IPS-18a (cell line): ENCODE data around the gene GAST.
A peak's percentile ranks its signal among the peaks of the same experiment; 100 is the strongest.

Source experiments
- H3K27ac ChIP-seq: one replicate; pipeline ENCODE4 v1.5.1; 2013; ENCODE audit warnings: low read length
- H3K27me3 ChIP-seq: one replicate; pipeline ENCODE4 v1.6.1; 2013; ENCODE audit warnings: mild to moderate bottlenecking, low read length; ENCODE audit not compliant: control insufficient read depth, insufficient read depth
- H3K36me3 ChIP-seq: one replicate; pipeline ENCODE4 v1.6.1; 2013; ENCODE audit warnings: low read depth, low read length; ENCODE audit not compliant: control insufficient read depth
- H3K4me1 ChIP-seq: one replicate; pipeline ENCODE4 v1.6.1; 2013; ENCODE audit warnings: low read depth, low read length; ENCODE audit not compliant: control insufficient read depth
- H3K4me3 ChIP-seq: one replicate; pipeline ENCODE4 v1.5.1; 2013; ENCODE audit warnings: low read length
- H3K9ac ChIP-seq: one replicate; pipeline ENCODE4 v1.6.1; 2013; ENCODE audit warnings: mild to moderate bottlenecking, low read length, moderate library complexity
- H3K9me3 ChIP-seq: one replicate; pipeline ENCODE4 v1.6.1; 2013; ENCODE audit warnings: low read depth, low read length; ENCODE audit not compliant: control insufficient read depth

The GAST gene

GRCh38 chr17:41738077-41738800 lies 26.1 kb downstream of the GAST start:
- Histone ChIP-seq H3K27me3 (peaks cover 47% of the 10 kb centered on the region), H3K4me1 (peaks cover 7% of the 10 kb centered on the region), H3K36me3 (no peaks in the 10 kb centered on the region), H3K4me3 (no peak overlapping the region), H3K27ac (peak overlapping the region; percentile 58), H3K9ac (peak overlapping the region; percentile 59), H3K9me3 (no peaks in the 10 kb centered on the region)

GRCh38 chr17:41738801-41739112 lies 26.6 kb downstream of the GAST start:
- no peaks in the 10 kb centered on the region for H3K9me3 ChIP-seq
- no peak overlapping the region for H3K4me3 ChIP-seq
- H3K27ac ChIP-seq, result no peak overlapping the region
- peak overlapping the region; percentile 59 for H3K9ac ChIP-seq
- H3K27me3 ChIP-seq, result peaks cover 42% of the 10 kb centered on the region
- peaks cover 7% of the 10 kb centered on the region for H3K4me1 ChIP-seq
- H3K36me3 ChIP-seq, result no peaks in the 10 kb centered on the region

GRCh38 chr17:41739661-41740352 lies 27.7 kb downstream of the GAST start:
- no peaks in the 10 kb centered on the region for H3K9me3 ChIP-seq
- H3K36me3 ChIP-seq, result no peaks in the 10 kb centered on the region
- no peak overlapping the region for H3K4me3 ChIP-seq
- peaks cover 7% of the 10 kb centered on the region for H3K4me1 ChIP-seq
- H3K9ac ChIP-seq, result no peak overlapping the region
- no peak overlapping the region for H3K27ac ChIP-seq
- peaks cover 32% of the 10 kb centered on the region for H3K27me3 ChIP-seq

- H3K27ac ChIP-seq, result no peak overlapping the region
- H3K36me3 ChIP-seq, result no peaks in the 10 kb centered on the region
- H3K4me1 ChIP-seq, result peaks cover 7% of the 10 kb centered on the region
- no peak overlapping the region for H3K4me3 ChIP-seq
- H3K9ac ChIP-seq, result no peak overlapping the region
- H3K9me3 ChIP-seq, result no peaks in the 10 kb centered on the region
- H3K27me3 ChIP-seq, result peaks cover 25% of the 10 kb centered on the region
Observed at GRCh38 chr17:41740506-41740905, 28.4 kb downstream of the GAST start.

- peaks cover 13% of the 10 kb centered on the region for H3K27me3 ChIP-seq
- no peak overlapping the region for H3K27ac ChIP-seq
- H3K9ac ChIP-seq, result no peak overlapping the region
- no peak overlapping the region for H3K4me3 ChIP-seq
- no peaks in the 10 kb centered on the region for H3K36me3 ChIP-seq
- peaks cover 7% of the 10 kb centered on the region for H3K4me1 ChIP-seq
- H3K9me3 ChIP-seq, result no peaks in the 10 kb centered on the region
Observed at GRCh38 chr17:41741709-41742108, 29.6 kb downstream of the GAST start.

- Histone ChIP-seq H3K36me3 (no peaks in the 10 kb centered on the region), H3K9ac (no peak overlapping the region), H3K4me1 (no peaks in the 10 kb centered on the region), H3K27me3 (no peaks in the 10 kb centered on the region), H3K27ac (no peak overlapping the region), H3K4me3 (no peak overlapping the region), H3K9me3 (no peaks in the 10 kb centered on the region)
Observed at GRCh38 chr17:41748275-41748674, 36.1 kb downstream of the GAST start.

- H3K9ac ChIP-seq, result no peak overlapping the region
- H3K4me3 ChIP-seq, result no peak overlapping the region
- no peaks in the 10 kb centered on the region for H3K4me1 ChIP-seq
- no peaks in the 10 kb centered on the region for H3K9me3 ChIP-seq
- no peaks in the 10 kb centered on the region for H3K27me3 ChIP-seq
- no peak overlapping the region for H3K27ac ChIP-seq
- peaks cover 13% of the 10 kb centered on the region for H3K36me3 ChIP-seq
Observed at GRCh38 chr17:41750862-41751261, 38.7 kb downstream of the GAST start.

- Histone ChIP-seq H3K27ac (no peak overlapping the region), H3K9me3 (no peaks in the 10 kb centered on the region), H3K4me3 (no peak overlapping the region), H3K27me3 (no peaks in the 10 kb centered on the region), H3K4me1 (no peaks in the 10 kb centered on the region), H3K36me3 (peaks cover 17% of the 10 kb centered on the region), H3K9ac (no peak overlapping the region)
Observed at GRCh38 chr17:41751288-41751687, 39.2 kb downstream of the GAST start.

- Histone ChIP-seq H3K9me3 (no peaks in the 10 kb centered on the region), H3K4me1 (no peaks in the 10 kb centered on the region), H3K4me3 (no peak overlapping the region), H3K27ac (no peak overlapping the region), H3K36me3 (peaks cover 36% of the 10 kb centered on the region), H3K9ac (no peak overlapping the region), H3K27me3 (no peaks in the 10 kb centered on the region)
Observed at GRCh38 chr17:41754066-41754465, 41.9 kb downstream of the GAST start.

- H3K4me3 ChIP-seq, result no peak overlapping the region
- no peak overlapping the region for H3K9ac ChIP-seq
- no peak overlapping the region for H3K27ac ChIP-seq
- H3K27me3 ChIP-seq, result no peaks in the 10 kb centered on the region
- H3K4me1 ChIP-seq, result no peaks in the 10 kb centered on the region
- H3K9me3 ChIP-seq, result no peaks in the 10 kb centered on the region
- peaks cover 61% of the 10 kb centered on the region for H3K36me3 ChIP-seq
Observed at GRCh38 chr17:41758601-41759000, 46.5 kb downstream of the GAST start.

GRCh38 chr17:41760878-41761277 lies 48.7 kb downstream of the GAST start:
- Histone ChIP-seq H3K4me1 (no peaks in the 10 kb centered on the region), H3K9me3 (no peaks in the 10 kb centered on the region), H3K27ac (no peak overlapping the region), H3K27me3 (no peaks in the 10 kb centered on the region), H3K4me3 (no peak overlapping the region), H3K9ac (no peak overlapping the region), H3K36me3 (peaks cover 67% of the 10 kb centered on the region)

GRCh38 chr17:41762391-41762790 lies 50.3 kb downstream of the GAST start:
- H3K4me1 ChIP-seq, result no peaks in the 10 kb centered on the region
- H3K9ac ChIP-seq, result no peak overlapping the region
- H3K27me3 ChIP-seq, result no peaks in the 10 kb centered on the region
- H3K9me3 ChIP-seq, result no peaks in the 10 kb centered on the region
- no peak overlapping the region for H3K27ac ChIP-seq
- no peak overlapping the region for H3K4me3 ChIP-seq
- peaks cover 67% of the 10 kb centered on the region for H3K36me3 ChIP-seq
